NCI-H82 (cell line): ENCODE results near the gene STRA6.
A peak's percentile ranks its signal among the peaks of the same experiment; 100 is the strongest.

Experiments
- DNase-seq: peaks from one replicate; lab custom pipeline; 2025; lab: John Stamatoyannopoulos, UW

Gene STRA6

GRCh38 chr15:74202452-74203401, at the start of gene STRA6:
TSS of gene STRA6 (minus strand) at chr15:74202787. CDS start at chr15:74202267, 520 bp downstream.
- DNase-seq = peak; percentile 98

- no peak for DNase-seq
Observed at GRCh38 chr15:74252291-74252690, 49.7 kb upstream of the STRA6 start.

- DNase-seq = no peak
Observed at GRCh38 chr15:74251131-74251811, 48.7 kb upstream of the STRA6 start.

GRCh38 chr15:74250266-74250665, 47.7 kb upstream of the STRA6 start:
- no peak for DNase-seq

GRCh38 chr15:74245342-74245931, 42.9 kb upstream of the STRA6 start:
- peak; percentile 99 for DNase-seq

- no peak for DNase-seq
Observed at GRCh38 chr15:74244822-74245341, 42.3 kb upstream of the STRA6 start.

- DNase-seq = peak; percentile 37
Observed at GRCh38 chr15:74243431-74243830, 40.8 kb upstream of the STRA6 start.

GRCh38 chr15:74242441-74243185, 40.0 kb upstream of the STRA6 start:
- DNase-seq = peak; percentile 36

- DNase-seq = peak; percentile 25
Observed at GRCh38 chr15:74240897-74241614, 38.5 kb upstream of the STRA6 start.

- DNase-seq = peak; percentile 91
Observed at GRCh38 chr15:74240002-74240568, 37.5 kb upstream of the STRA6 start.

GRCh38 chr15:74239051-74239705, 36.6 kb upstream of the STRA6 start:
- peak; percentile 81 for DNase-seq

GRCh38 chr15:74235962-74236361, 33.4 kb upstream of the STRA6 start, which contains the start of gene CCDC33:
TSS of gene CCDC33 (plus strand) at chr15:74236326. CDS start at chr15:74236720, 394 bp downstream.
- DNase-seq = no peak

- DNase-seq = no peak
Observed at GRCh38 chr15:74234598-74234875, 31.9 kb upstream of the STRA6 start.

GRCh38 chr15:74233851-74234597, 31.4 kb upstream of the STRA6 start:
- peak; percentile 74 for DNase-seq

- DNase-seq = no peak
Observed at GRCh38 chr15:74233373-74233772, 30.8 kb upstream of the STRA6 start.

GRCh38 chr15:74231475-74231874, 28.9 kb upstream of the STRA6 start:
- no peak for DNase-seq

- peak; percentile 46 for DNase-seq
Observed at GRCh38 chr15:74229686-74230085, 27.1 kb upstream of the STRA6 start.

GRCh38 chr15:74228723-74229081, 26.1 kb upstream of the STRA6 start:
- peak; percentile 100 for DNase-seq

- peak; percentile 76 for DNase-seq
Observed at GRCh38 chr15:74227968-74228722, 25.6 kb upstream of the STRA6 start.
